SK-N-SH (cell line): Measurements from ENCODE around the gene WDTC1. TPM values are rescaled to one million over a fixed set of nuclear protein-coding genes. Genes with fewer than 3 reads are reported as not detected.

Experiments
- CTCF ChIA-PET: fragments of 300-600, 350-600 bp; formaldehyde crosslinking; extraction: SDS; loops from one replicate; lab custom pipeline; 2021; lab: Yijun Ruan, JAX
- POLR2A ChIA-PET: fragments of 350-600 bp; sonication (Branson Sonifier 250); formaldehyde crosslinking; extraction: SDS; loops from one replicate; lab custom pipeline; 2020; ENCODE audit warnings: antibody characterized with exemption, inconsistent platforms; lab: Yijun Ruan, JAX
- DNase-seq: peaks from one replicate; pipeline ENCODE4 v3.0.0; 2012
- H2AFZ ChIP-seq: fragments of 200-600 bp; sonication (generic); 2 replicates; pipeline ENCODE4 v1.8.1; 2016; ENCODE audit warnings: antibody characterized with exemption, mild to moderate bottlenecking, low read depth
- H3F3A ChIP-seq: fragments of 200-600 bp; sonication (generic); replicated peaks from 2 replicates; pipeline ENCODE3; 2016; ENCODE audit warnings: antibody characterized with exemption, mild to moderate bottlenecking; ENCODE audit not compliant: insufficient read depth
- H3K27ac ChIP-seq, 2 experiments: fragments of 200-500 bp in 1 of 2; fragments of 200-600 bp in 1 of 2; sonication (Bioruptor generic) in 1 of 2; sonication (generic), shearing (Covaris generic) in 1 of 2; 2 replicates each; pipeline versions ENCODE4 v1.5.1 to v1.6.1; 2014 to 2016; ENCODE audit warnings: low read depth in 2 of 2, inconsistent platforms in 1 of 2, low read length in 1 of 2, mild to moderate bottlenecking in 1 of 2, mixed read lengths in 1 of 2
- H3K27me3 ChIP-seq: fragments of 200-600 bp; sonication (generic), shearing (Covaris generic); 2 replicates; pipeline ENCODE4 v1.6.1; 2016; ENCODE audit warnings: mixed run types; ENCODE audit not compliant: insufficient read depth
- H3K36me3 ChIP-seq, 2 experiments: fragments of 200-500 bp in 1 of 2; fragments of 200-600 bp in 1 of 2; sonication (Bioruptor generic) in 1 of 2; sonication (generic) in 1 of 2; replicated peaks in 1 of 2; 2 replicates each; pipeline versions ENCODE3 to v1.5.1; 2014 to 2016; ENCODE audit warnings: low read length in 1 of 2, mild to moderate bottlenecking in 1 of 2; ENCODE audit not compliant: insufficient read depth in 2 of 2, control insufficient read depth in 1 of 2
- H3K4me1 ChIP-seq, 2 experiments: fragments of 200-500 bp in 1 of 2; fragments of 200-600 bp in 1 of 2; sonication (Bioruptor generic) in 1 of 2; sonication (generic), shearing (Covaris generic) in 1 of 2; 2 replicates each; pipeline versions ENCODE4 v1.5.1 to v1.6.1; 2014 to 2016; ENCODE audit warnings: low read depth in 1 of 2, low read length in 1 of 2, mixed run types in 1 of 2; ENCODE audit not compliant: insufficient read depth in 2 of 2, control insufficient read depth in 1 of 2
- H3K4me2 ChIP-seq: fragments of 200-600 bp; sonication (generic), shearing (Covaris generic); 2 replicates; pipeline ENCODE4 v1.6.1; 2017; ENCODE audit warnings: mixed run types
- H3K4me3 ChIP-seq, 2 experiments: fragments of 200-500 bp in 1 of 2; fragments of 200-600 bp in 1 of 2; sonication (Bioruptor generic) in 1 of 2; sonication (generic), shearing (Covaris generic) in 1 of 2; 2 replicates each; pipeline versions ENCODE4 v1.5.1 to v1.8.1; 2014 to 2016; ENCODE audit warnings: low read depth in 2 of 2, inconsistent platforms in 1 of 2, low read length in 1 of 2, mild to moderate bottlenecking in 1 of 2, mixed read lengths in 1 of 2, moderate library complexity in 1 of 2
- H3K79me2 ChIP-seq: fragments of 200-600 bp; sonication (generic); 2 replicates; pipeline ENCODE4 v1.8.1; 2017; ENCODE audit warnings: mild to moderate bottlenecking; ENCODE audit not compliant: insufficient read depth
- H3K9ac ChIP-seq: fragments of 200-600 bp; sonication (generic); 2 replicates; pipeline ENCODE4 v1.6.1; 2017; ENCODE audit warnings: mixed run types
- H3K9me2 ChIP-seq: fragments of 200-600 bp; sonication (generic); 2 replicates; pipeline ENCODE4 v1.6.1; 2017; ENCODE audit warnings: mixed run types
- H3K9me3 ChIP-seq: fragments of 200-600 bp; sonication (generic); 2 replicates; pipeline ENCODE4 v1.6.1; 2017; ENCODE audit warnings: mixed run types, mild to moderate bottlenecking, moderate library complexity
- H4K20me1 ChIP-seq: fragments of 200-600 bp; sonication (generic); 2 replicates; pipeline ENCODE4 v1.6.1; 2017; ENCODE audit warnings: mild to moderate bottlenecking, mixed run types; ENCODE audit not compliant: insufficient read depth
- CHD2 ChIP-seq: fragments of 150-350 bp; IDR thresholded peaks from 2 replicates; pipeline ENCODE4 v1.6.1; 2018; ENCODE audit warnings: low read length; ENCODE audit not compliant: partially characterized antibody
- ELF1 ChIP-seq: IDR thresholded peaks from 2 replicates; pipeline ENCODE4 v1.4.0; 2012
- EZH2phosphoT487 ChIP-seq: fragments of 200-600 bp; sonication (generic); IDR thresholded peaks from 2 replicates; pipeline ENCODE4 v1.6.1; 2017; ENCODE audit warnings: low read depth, mixed run types, mild to moderate bottlenecking, antibody characterized with exemption, moderate library complexity, borderline replicate concordance
- FOSL2 ChIP-seq: IDR thresholded peaks from 2 replicates; pipeline ENCODE4 v1.4.0; 2012; ENCODE audit warnings: low read depth, mild to moderate bottlenecking, moderate library complexity, borderline replicate concordance
- FOXJ3 ChIP-seq: sonication (generic); formaldehyde crosslinking; IDR thresholded peaks from 2 replicates; pipeline ENCODE4 v1.5.1; 2020; ENCODE audit warnings: mild to moderate bottlenecking, missing genetic modification reagents
- FOXM1 ChIP-seq: IDR thresholded peaks from 2 replicates; pipeline ENCODE4 v1.4.0; 2012; ENCODE audit warnings: low read depth, mild to moderate bottlenecking
- GABPA ChIP-seq: IDR thresholded peaks from 2 replicates; pipeline ENCODE4 v1.4.0; 2012; ENCODE audit warnings: low read depth, mild to moderate bottlenecking
- GATA2 ChIP-seq: sonication (generic); formaldehyde crosslinking; IDR thresholded peaks from 2 replicates; pipeline ENCODE4 v1.5.0; 2020; ENCODE audit warnings: mild to moderate bottlenecking, missing genetic modification reagents
- IRF3 ChIP-seq: fragments of 150-350 bp; IDR thresholded peaks from 2 replicates; pipeline ENCODE4 v1.6.1; 2016; ENCODE audit warnings: mild to moderate bottlenecking, low read depth, low read length
- JUND ChIP-seq: IDR thresholded peaks from 2 replicates; pipeline ENCODE4 v1.4.0; 2012
- MXI1 ChIP-seq: IDR thresholded peaks from 2 replicates; pipeline ENCODE4 v1.6.1; 2012; ENCODE audit warnings: mild to moderate bottlenecking, low read depth, low read length, improper control_type of control experiment
- NFIC ChIP-seq: IDR thresholded peaks from 2 replicates; pipeline ENCODE4 v1.4.0; 2012; ENCODE audit warnings: borderline replicate concordance
- REST ChIP-seq: IDR thresholded peaks from 2 replicates; pipeline ENCODE4 v1.6.1; 2012; ENCODE audit warnings: mild to moderate bottlenecking, low read depth, low read length, moderate library complexity
- RXRA ChIP-seq: IDR thresholded peaks from 2 replicates; pipeline ENCODE4 v1.4.0; 2012; ENCODE audit warnings: low read depth, mild to moderate bottlenecking, borderline replicate concordance
- SIN3A ChIP-seq: IDR thresholded peaks from 2 replicates; pipeline ENCODE4 v1.6.1; 2012; ENCODE audit warnings: low read depth, mild to moderate bottlenecking, low read length, moderate library complexity, borderline replicate concordance
- TEAD4 ChIP-seq: IDR thresholded peaks from 2 replicates; pipeline ENCODE4 v1.4.0; 2012; ENCODE audit warnings: mild to moderate bottlenecking, borderline replicate concordance; ENCODE audit not compliant: insufficient read depth
- USF2 ChIP-seq: fragments of 150-350 bp; IDR thresholded peaks from 2 replicates; pipeline ENCODE4 v1.6.1; 2017; ENCODE audit warnings: antibody characterized with exemption, low read length, low read depth, borderline replicate concordance
- YY1 ChIP-seq: IDR thresholded peaks from 2 replicates; pipeline ENCODE4 v1.4.0; 2012; ENCODE audit warnings: low read depth, mild to moderate bottlenecking
- WGBS: methylation state at CpG from one replicate; pipeline ENCODE4 v1.1.6; 2017; ENCODE audit warnings: low lambda C conversion rate; 5-methylcytosine and 5-hydroxymethylcytosine counted together
- polyA plus RNA-seq, 3 experiments: library from polyadenylated mRNA; depleted of rRNA; stranded (reverse); fragments of >200 nt; gene quantifications; 2 replicates each; pipeline ENCODE4 v1.2.3, GENCODE V29; 2012
- TF ChIP-seq, protein P1 (sequence below): IDR thresholded peaks from 2 replicates; pipeline ENCODE4 v1.4.0; 2012; ENCODE audit warnings: low read depth, borderline replicate concordance
- TF ChIP-seq, protein P2 (sequence below): IDR thresholded peaks from 2 replicates; pipeline ENCODE4 v1.4.0; 2012; ENCODE audit warnings: low read depth

The WDTC1 gene
- polyA plus RNA-seq, 1 of the 3 experiments (the other 2 are of a cell fraction) = 12.0 TPM

GRCh38 chr1:27300341-27301051 lies 66.1 kb downstream of the WDTC1 start (continued):
- TF ChIP-seq IRF3 (no peak), FOXJ3 (CRISPR knock-in tag) (peak; percentile 18; the same call in 1 of the 2 replicates), YY1 (0 out of 2 replicates have a peak, but pooled peaks have one; percentile 21), JUND (no peak), RXRA (no peak), TEAD4 (no peak), NFIC (peak; percentile 77), GATA2 (CRISPR knock-in tag) (no peak), MXI1 (no peak)
- TF ChIP-seq, protein P1, sequence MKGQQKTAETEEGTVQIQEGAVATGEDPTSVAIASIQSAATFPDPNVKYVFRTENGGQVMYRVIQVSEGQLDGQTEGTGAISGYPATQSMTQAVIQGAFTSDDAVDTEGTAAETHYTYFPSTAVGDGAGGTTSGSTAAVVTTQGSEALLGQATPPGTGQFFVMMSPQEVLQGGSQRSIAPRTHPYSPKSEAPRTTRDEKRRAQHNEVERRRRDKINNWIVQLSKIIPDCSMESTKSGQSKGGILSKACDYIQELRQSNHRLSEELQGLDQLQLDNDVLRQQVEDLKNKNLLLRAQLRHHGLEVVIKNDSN = no peak
- TF ChIP-seq, protein P2, sequence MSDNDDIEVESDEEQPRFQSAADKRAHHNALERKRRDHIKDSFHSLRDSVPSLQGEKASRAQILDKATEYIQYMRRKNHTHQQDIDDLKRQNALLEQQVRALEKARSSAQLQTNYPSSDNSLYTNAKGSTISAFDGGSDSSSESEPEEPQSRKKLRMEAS = peak; percentile 41

DNA sequence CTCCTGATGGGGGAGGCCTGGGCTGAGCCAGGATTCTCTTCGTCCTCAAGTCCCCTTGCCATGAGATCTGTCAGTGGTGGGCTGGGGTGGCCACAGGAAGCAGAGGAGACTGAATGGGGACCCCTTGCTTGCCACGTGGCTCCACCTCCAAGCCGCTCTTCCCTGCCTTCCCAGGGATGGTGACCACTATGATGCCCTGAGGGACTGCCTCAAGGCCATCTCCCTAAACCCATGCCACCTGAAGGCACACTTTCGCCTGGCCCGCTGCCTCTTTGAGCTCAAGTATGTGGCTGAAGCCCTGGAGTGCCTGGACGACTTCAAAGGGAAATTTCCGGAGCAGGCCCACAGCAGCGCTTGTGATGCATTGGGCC lies 66.6 kb downstream of the WDTC1 start:
- ChIA-PET POLR2A (interaction anchor here (0.6 to 3.1 kb wide), 9 partner anchors 49 to 700 kb away, joined by 3 to 24 read pairs (median 4); partner anchors contain the start of genes MAP3K6 and SLC9A1), CTCF (interaction anchor here (0.6 to 23.3 kb wide), 53 partner anchors 9 to 425 kb away, joined by 3 to 731 read pairs (median 4); partner anchors contain the start of genes AHDC1, CD164L2, FAM76A and FCN3)
- Histone ChIP-seq H3K36me3 (peaks cover 3 to 32% of the 10 kb centered on the region in 2 experiments), H3K27me3 (no peaks in the 10 kb centered on the region), H4K20me1 (no peaks in the 10 kb centered on the region), H3K4me2 (peak overlapping the region; percentile 68; the same call in 1 of the 2 replicates), H3K79me2 (no peaks in the 10 kb centered on the region), H3K9me2 (no peaks in the 10 kb centered on the region), H3K9me3 (no peaks in the 10 kb centered on the region), H3K4me3 (no peak overlapping the region), H2AFZ (no peak overlapping the region), H3K27ac (peak overlapping the region; percentile 92 to 99; a peak in 3 of 4 replicates), H3F3A (peaks cover 23% of the 10 kb centered on the region), H3K4me1 (peaks cover 28 to 52% of the 10 kb centered on the region in 2 experiments), H3K9ac (no peak overlapping the region)
- 63% methylated on average over 6 of the region's 8 CpGs for WGBS
- TF ChIP-seq GABPA (no peak), SIN3A (no peak), ELF1 (no peak), FOSL2 (no peak), REST (no peak), FOXM1 (no peak), IRF3 (no peak), CHD2 (no peak), USF2 (no peak), EZH2phosphoT487 (no peak)
- TF ChIP-seq, protein P1 = no peak
- no peak for DNase-seq
